HTERT RPE-1 (cell line): ENCODE results near the gene SLC35A4.
"Not testable (repeated sequence)": the region's sequence is repeated elsewhere in the genome, so short reads cannot be mapped to it uniquely, and the experiment has no call there.

Source experiments
- in situ Hi-C: fragments of 300-500 bp; cut with MboI; formaldehyde crosslinking; loops from 4 replicates; pipeline ENCODE4 v1.14.3; 2020; ENCODE audit warnings: low sequenced_read_pairs

The SLC35A4 gene

GRCh38 chr5:140557965-140558364 is 6.7 kb upstream of the SLC35A4 start:
- in situ Hi-C loops = no loop called here

GRCh38 chr5:140558542-140558941 is 6.1 kb upstream of the SLC35A4 start:
- in situ Hi-C loops = no loop called here

- in situ Hi-C loops = no loop called here
Observed at GRCh38 chr5:140560227-140560626, 4.4 kb upstream of the SLC35A4 start.

GRCh38 chr5:140561753-140562523 is 2.7 kb upstream of the SLC35A4 start:
- in situ Hi-C loops = no loop called here

GRCh38 chr5:140563596-140563995 is 1.0 kb upstream of the SLC35A4 start:
- in situ Hi-C loops = no loop called here

GRCh38 chr5:140565024-140565779 is 574 bp downstream of the SLC35A4 start:
- in situ Hi-C loops = no loop called here

GRCh38 chr5:140565780-140566095 is 1.1 kb downstream of the SLC35A4 start:
- in situ Hi-C loops = no loop called here

GRCh38 chr5:140566665-140567064 is 2.0 kb downstream of the SLC35A4 start:
- in situ Hi-C loops = no loop called here

- in situ Hi-C loops = no loop called here
Observed at GRCh38 chr5:140567136-140567818, 2.6 kb downstream of the SLC35A4 start.

- in situ Hi-C loops = no loop called here
Observed at GRCh38 chr5:140567871-140568270, 3.2 kb downstream of the SLC35A4 start.

GRCh38 chr5:140568443-140569063 is 3.9 kb downstream of the SLC35A4 start:
- in situ Hi-C loops = no loop called here

GRCh38 chr5:140569197-140569596 is 4.6 kb downstream of the SLC35A4 start:
- in situ Hi-C loops = no loop called here

GRCh38 chr5:140570058-140570457 is 5.4 kb downstream of the SLC35A4 start:
- in situ Hi-C loops = no loop called here

GRCh38 chr5:140570488-140570887 is 5.9 kb downstream of the SLC35A4 start:
- in situ Hi-C loops = no loop called here

GRCh38 chr5:140571105-140571504 is 6.5 kb downstream of the SLC35A4 start:
- in situ Hi-C loops = no loop called here

GRCh38 chr5:140573683-140574082 is 9.1 kb downstream of the SLC35A4 start:
- in situ Hi-C loops = no loop called here

GRCh38 chr5:140574165-140574564 is 9.5 kb downstream of the SLC35A4 start:
- in situ Hi-C loops = no loop called here

GRCh38 chr5:140575309-140575708 is 10.7 kb downstream of the SLC35A4 start:
- in situ Hi-C loops = no loop called here

- in situ Hi-C loops = no loop called here
Observed at GRCh38 chr5:140576776-140577201, 12.2 kb downstream of the SLC35A4 start.

GRCh38 chr5:140579188-140579747 is 14.6 kb downstream of the SLC35A4 start:
- in situ Hi-C loops = not testable (repeated sequence)

GRCh38 chr5:140587495-140587894 is 22.9 kb downstream of the SLC35A4 start:
- in situ Hi-C loops = no loop called here
